G401 (cell line): Measurements from ENCODE around the gene PLEKHN1. TPM values are rescaled to one million over a fixed set of nuclear protein-coding genes. Genes with fewer than 3 reads are reported as not detected.

Source experiments
- DNase-seq: peaks from one replicate; pipeline ENCODE4 v3.0.0-alpha.2; 2015; ENCODE audit warnings: low spot score
- in situ Hi-C: cut with HindIII; loops from 2 replicates; pipeline ENCODE4 v1.10.0; 2016; ENCODE audit warnings: low sequenced_read_pairs, mixed read lengths
- total RNA-seq: library from RNA; depleted of rRNA; stranded (reverse); fragments of >200 nt; shearing (Covaris generic); gene quantifications from 2 replicates; pipeline ENCODE4 v1.2.3, GENCODE V29; 2014

Gene PLEKHN1
- total RNA-seq, 1 experiment from 2014 or later: 5.5 TPM

DNA sequence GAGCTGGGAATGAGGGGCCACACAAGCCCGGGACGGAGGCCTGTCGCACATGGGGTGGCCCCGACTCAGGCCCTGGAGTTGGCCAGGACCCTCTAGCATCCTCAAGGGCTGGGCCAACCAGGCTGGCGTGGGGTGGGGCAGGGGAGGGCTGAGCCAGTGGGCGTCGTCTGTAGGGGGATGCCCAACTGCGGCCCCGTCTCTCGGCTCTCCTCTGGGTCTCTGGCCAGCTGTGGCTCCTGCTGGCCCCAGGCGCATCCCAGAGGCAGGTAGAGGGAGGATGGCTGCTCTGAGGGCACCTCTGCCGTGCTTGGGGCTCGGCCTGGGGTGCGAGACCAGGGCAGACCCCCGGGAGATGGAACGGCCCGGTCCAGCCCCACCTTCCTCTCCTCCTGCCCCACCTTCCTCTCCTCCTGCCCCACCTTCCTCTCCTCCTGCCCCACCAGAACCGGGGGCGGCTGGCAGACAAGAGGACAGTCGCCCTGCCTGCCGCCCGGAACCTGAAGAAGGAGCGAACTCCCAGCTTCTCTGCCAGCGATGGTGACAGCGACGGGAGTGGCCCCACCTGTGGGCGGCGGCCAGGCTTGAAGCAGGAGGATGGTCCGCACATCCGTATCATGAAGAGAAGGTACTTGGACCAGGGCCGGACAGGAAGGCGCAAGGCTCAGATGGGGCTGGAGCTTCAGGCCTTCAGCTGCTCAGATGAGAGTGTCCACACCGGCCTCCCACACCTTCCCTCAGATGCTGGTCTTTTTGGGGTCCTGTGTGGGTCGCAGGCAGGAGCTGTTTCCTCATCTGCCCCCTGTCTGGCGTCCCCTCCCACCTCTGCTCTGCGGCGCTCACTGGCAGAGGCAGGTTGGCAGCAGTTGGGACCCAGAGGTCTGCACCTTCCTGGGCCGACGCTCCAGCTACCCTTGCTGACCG is 36.3 kb upstream of the PLEKHN1 start:
- in situ Hi-C loops: no loop called here
- DNase-seq: no peak

DNA sequence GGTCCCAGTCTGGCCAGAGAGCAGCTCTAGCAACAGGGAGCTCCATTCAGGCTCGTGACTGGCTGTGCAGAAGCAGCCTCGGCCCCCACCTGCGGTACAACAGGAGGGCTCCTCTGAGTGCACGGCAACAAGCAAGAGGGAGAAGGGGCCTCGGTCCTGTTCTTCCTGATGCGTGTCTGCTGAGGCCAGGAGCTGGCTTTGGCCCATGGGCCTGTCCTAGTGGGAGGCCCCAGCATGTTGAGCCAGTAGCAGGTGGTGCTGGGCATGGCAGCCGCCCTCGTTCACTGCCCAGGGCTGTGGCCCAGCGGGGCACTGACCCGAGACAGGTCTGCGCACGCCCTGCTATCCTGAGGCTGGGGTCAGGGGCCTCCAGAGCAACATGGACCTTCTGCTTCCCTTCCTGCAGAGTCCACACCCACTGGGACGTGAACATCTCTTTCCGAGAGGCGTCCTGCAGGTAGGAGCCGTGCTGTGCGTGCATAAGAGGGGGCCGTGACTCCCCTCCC is 35.6 kb upstream of the PLEKHN1 start:
- DNase-seq: no peak
- in situ Hi-C loops: no loop called here

GRCh38 chr1:931380-932172 is 34.7 kb upstream of the PLEKHN1 start:
- DNase-seq: no peak
- in situ Hi-C loops: no loop called here

- in situ Hi-C loops: no loop called here
- no peak for DNase-seq
These were observed 34.1 kb upstream of the PLEKHN1 start for GRCh38 chr1:932173-932510.

- no peak for DNase-seq
- in situ Hi-C loops: no loop called here
These were observed 33.3 kb upstream of the PLEKHN1 start for GRCh38 chr1:932776-933602.

GRCh38 chr1:933603-933940 is 32.7 kb upstream of the PLEKHN1 start:
- no peak for DNase-seq
- in situ Hi-C loops: no loop called here

DNA sequence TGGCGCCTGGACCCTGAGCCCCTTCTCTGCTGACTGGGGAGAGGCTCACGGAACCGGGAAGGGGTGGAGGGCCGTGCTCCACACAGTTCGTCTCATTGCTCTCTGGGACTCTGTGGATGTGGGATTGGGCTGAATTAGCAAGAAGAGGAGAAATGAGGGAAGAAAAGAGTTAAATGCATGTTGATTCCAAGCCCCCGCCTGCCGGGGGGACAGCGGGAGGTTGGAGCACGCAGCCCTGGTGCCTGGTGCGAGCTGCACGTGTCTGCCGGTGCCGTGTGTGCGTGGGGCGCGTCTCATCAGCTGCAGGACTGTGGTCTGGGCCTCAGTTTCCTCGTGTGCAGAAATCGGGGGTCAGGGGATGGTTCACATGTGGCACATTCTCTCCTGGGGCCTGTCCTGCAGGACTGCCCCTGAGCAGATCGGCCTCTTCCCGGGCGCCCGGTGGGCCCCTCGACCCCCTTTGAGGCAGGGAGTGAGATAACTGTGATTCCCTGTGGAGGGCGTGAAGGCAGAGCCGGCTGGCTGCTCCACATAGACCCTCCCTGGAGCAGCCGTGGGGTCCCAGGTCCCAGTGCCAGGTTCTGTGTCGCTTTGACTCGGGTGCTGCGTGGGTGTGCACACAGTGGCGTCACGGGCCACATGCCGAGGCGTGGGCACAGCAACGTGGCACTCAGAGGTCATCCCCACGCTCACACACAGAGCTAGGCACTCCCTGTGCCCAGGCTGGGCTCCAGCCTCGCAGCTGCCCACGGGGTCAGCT is 31.1 kb upstream of the PLEKHN1 start:
- in situ Hi-C loops: no loop called here
- DNase-seq: no peak

GRCh38 chr1:935751-936231 is 30.5 kb upstream of the PLEKHN1 start:
- peak; percentile 65 for DNase-seq
- in situ Hi-C loops: no loop called here

- DNase-seq: no peak
- in situ Hi-C loops: no loop called here
These were observed 29.7 kb upstream of the PLEKHN1 start for GRCh38 chr1:936348-937264.

DNA sequence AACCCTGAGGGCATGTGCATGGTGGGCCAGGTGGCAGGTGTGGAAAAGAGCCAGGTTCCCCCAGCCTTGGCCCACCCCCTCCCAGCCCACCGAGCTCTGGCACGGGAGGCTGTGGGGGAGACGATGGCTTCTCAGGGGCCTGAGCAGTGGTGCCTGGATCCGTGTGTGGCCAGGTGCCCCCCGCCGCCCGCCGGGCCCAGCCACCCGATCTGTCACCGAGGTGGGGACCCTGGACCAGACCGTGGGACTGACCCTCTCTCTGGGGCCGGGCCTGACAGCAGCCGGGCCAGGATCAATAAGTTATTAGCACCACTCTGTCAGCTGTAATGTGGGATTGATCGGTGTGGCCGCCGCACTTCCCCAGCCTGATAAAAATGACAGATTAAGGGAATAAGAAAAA is 28.8 kb upstream of the PLEKHN1 start:
- no peak for DNase-seq
- in situ Hi-C loops: no loop called here

DNA sequence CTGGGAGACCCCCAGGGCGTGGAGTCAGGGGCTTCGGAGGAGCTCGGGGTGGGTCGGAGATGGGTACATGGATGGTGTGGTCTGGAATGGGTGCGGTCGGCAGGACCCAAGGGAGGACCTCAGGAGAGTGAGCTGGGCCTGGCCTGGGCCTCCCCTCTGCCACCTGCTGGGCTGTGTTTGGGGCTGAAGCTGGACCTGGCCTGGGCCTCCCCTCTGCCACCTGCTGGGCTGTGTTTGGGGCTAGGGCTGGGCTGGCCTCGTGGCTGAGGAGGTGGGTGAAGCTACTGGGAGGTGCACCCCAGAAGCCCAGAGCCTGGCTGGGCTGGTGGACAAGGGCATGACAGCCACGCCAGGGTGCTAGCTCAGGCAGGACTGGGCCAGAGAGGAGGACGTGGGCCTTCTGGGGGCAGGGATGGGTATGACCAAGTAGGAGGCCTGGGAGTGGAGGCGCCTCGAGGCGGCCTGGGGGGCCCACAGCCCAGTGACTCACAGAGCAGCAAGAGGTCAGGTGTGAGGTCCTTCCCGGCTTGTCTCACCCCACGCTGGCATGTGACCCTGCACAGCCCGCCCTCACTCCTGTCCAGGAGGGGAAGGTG is 28.1 kb upstream of the PLEKHN1 start:
- peak; percentile 57 for DNase-seq

DNA sequence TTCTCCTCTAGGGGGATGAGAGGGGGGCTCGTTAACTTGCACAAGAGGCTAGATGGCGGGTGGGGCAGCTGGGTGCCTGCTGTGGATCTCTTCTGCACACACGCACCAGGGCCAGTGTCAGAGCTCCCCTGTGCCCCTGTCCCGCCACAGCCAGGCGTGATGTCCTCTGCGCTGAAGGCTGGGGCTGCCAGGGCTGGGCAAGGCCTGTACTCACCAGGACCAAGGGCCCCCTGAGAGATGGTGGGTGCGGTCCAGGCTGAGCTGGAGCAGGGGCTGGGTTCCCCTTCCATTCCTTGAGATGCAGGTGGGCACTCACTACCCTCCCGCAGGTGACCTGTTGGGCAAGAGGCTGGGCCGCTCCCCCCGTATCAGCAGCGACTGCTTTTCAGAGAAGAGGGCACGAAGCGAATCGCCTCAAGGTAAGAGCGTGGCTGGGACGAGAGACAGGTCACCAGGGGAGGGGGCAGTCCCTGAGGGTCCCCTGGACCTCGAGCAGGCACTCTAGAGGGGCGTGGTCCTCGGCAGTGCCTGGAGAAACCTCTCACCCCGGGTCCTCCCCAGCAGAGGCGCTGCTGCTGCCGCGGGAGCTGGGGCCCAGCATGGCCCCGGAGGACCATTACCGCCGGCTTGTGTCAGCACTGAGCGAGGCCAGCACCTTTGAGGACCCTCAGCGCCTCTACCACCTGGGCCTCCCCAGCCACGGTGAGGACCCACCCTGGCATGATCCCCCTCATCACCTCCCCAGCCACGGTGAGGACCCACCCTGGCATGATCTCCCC is 27.4 kb upstream of the PLEKHN1 start:
- no peak for DNase-seq
- in situ Hi-C loops: no loop called here

More for the DNA sequence above, 28.1 kb upstream of the PLEKHN1 start:
- in situ Hi-C loops: no loop called here

DNA sequence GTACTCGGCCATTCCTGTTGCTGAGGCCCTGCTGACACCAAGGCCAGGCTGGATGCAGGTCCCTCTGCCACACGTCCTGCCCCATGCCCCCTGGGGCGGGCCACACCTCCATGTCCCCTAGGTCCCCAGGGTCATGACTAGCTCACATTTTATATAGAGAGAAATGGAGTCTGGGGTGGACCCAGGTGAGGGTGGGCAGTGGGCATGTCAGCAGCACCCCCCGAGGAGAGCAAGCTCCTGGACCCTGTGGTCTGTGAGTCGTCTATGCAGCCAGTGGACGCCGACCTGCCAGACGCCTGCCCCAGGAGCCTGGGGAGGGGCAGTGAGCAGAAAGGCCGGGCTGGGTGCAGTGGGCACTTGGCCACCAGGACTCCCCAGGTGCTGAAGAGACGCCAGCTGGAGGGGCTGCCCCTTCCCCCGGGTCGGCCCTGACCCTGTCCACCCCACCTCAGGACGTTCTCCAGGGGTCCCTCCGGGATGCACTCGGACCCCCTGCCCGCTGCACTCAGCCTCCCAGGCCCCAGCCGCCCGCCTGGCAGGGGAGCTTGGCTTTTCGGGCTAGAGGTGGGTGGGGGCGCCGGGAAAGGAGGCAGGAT is 26.7 kb upstream of the PLEKHN1 start:
- DNase-seq: no peak
- in situ Hi-C loops: no loop called here

DNA sequence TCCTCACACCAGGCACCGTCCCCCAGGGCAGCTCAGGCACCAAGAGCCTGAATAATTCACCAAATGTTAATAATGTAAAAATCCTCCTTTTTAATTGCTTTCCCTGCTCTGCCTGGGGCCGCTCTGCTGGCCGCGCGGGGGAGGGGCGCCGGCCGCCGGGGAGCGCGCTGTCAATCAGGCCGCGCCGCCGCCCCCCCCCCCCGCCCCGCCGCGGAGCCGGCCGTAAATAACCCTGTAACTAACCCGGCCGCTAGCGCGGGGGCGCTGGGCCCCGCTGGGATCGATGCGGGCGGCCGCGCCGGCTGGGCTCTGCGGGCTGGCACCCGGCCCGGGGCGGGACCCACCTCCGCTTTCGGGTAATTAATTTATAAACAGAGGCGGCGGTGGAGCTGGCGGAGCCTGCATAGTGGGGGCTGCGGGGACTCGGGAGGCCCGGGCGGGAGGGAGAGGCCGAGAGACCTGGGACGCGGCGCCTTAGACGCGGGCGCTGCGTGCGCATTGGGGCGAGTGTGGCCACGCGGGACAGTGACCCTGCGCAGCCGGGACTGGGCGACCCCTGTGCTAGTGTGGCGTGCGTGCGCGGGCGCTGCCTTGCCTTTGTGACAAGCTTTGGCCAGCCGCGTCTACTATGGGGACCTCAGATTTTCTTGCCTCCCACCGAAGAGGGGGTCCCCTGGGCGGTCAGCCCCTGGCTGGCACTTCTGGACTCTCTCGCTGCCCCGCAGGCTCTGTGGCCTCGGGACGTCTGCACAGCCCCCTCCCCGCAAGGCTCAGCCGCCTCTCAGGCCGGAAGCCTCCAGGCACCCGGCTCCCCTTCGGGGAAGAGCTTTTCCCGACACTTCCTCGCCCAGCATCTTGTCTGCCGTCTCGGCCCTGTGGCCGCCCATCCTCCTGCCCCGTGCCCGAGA is 25.9 kb upstream of the PLEKHN1 start:
- in situ Hi-C loops: no loop called here
- no peak for DNase-seq

GRCh38 chr1:941015-941587 is 25.2 kb upstream of the PLEKHN1 start:
- in situ Hi-C loops: no loop called here
- DNase-seq: no peak
